K562 (cell line): Measurements from ENCODE around the gene CSNK1G1. TPM values are rescaled to one million over a fixed set of nuclear protein-coding genes. Genes with fewer than 3 reads are reported as not detected.

Experiments
- ARHGAP35 ChIP-seq: fragments of 450-650 bp; IDR thresholded peaks from 2 replicates; pipeline ENCODE4 v1.6.1; 2018; ENCODE audit not compliant: partially characterized antibody
- ARID3B ChIP-seq: fragments of 250-450 bp; sonication (Bioruptor Pico); IDR thresholded peaks from 2 replicates; pipeline ENCODE4 v1.4.0; 2020; ENCODE audit warnings: borderline replicate concordance
- CREBBP ChIP-seq: IDR thresholded peaks from one replicate; pipeline ENCODE4 v1.6.1; 2012; ENCODE audit warnings: low read depth, mild to moderate bottlenecking, control low read depth, inconsistent platforms, low read length
- ELF4 ChIP-seq: fragments of 450-650 bp; formaldehyde crosslinking; IDR thresholded peaks from 2 replicates; pipeline ENCODE4 v1.4.0; 2022; ENCODE audit warnings: missing genetic modification characterization
- HEY1 ChIP-seq: fragments of 250-450 bp; sonication (Bioruptor Pico); IDR thresholded peaks from 2 replicates; pipeline ENCODE4 v1.5.0; 2020; ENCODE audit warnings: mild to moderate bottlenecking, moderate library complexity, borderline replicate concordance
- HNRNPH1 ChIP-seq: fragments of 200-400 bp; formaldehyde crosslinking; optimal IDR thresholded peaks from 2 replicates; pipeline ENCODE3; 2017; ENCODE audit warnings: low read depth, mild to moderate bottlenecking, low read length, moderate library complexity
- TCFL5 ChIP-seq: fragments of 250-450 bp; sonication (Bioruptor Pico); conservative IDR thresholded peaks from 2 replicates; pipeline ENCODE4 v1.6.1; 2021; ENCODE audit warnings: mild to moderate bottlenecking, moderate library complexity, matching md5 sums
- ZBED1 ChIP-seq: IDR thresholded peaks from 2 replicates; pipeline ENCODE4 v1.6.1; 2014
- ZNF511 ChIP-seq: sonication (generic); formaldehyde crosslinking; IDR thresholded peaks from 2 replicates; pipeline ENCODE4 v1.8.0; 2022; ENCODE audit warnings: mild to moderate bottlenecking, missing genetic modification reagents
- polyA plus RNA-seq, 8 experiments: library from polyadenylated mRNA; depleted of rRNA in 4 of 8; stranded (reverse) in 5 of 8; unstranded in 3 of 8; fragments of >200 nt; fragmentation: Nextera tagmentation in 2 of 8; fragmentation: Illumina TruSeq in 1 of 8; extraction: Ambion mirVana in 2 of 8; extraction: Trizol in 1 of 8; gene quantifications; 2 replicates each; pipeline versions ENCODE4 v1.2.1 to v1.2.3, GENCODE V29; 2011 to 2014; ENCODE audit warnings: inconsistent platforms in 1 of 8, missing spikeins in 1 of 8
- total RNA-seq, 7 experiments: library from RNA; depleted of rRNA in 6 of 7; stranded (reverse); fragments of >200 nt in 6 of 7; fragmentation: Illumina TruSeq in 2 of 7; extraction: Trizol in 2 of 7; gene quantifications; 2 replicates each; pipeline versions ENCODE4 v1.2.1 to v1.2.3, GENCODE V29; 2011 to 2021; ENCODE audit warnings: low replicate concordance in 1 of 7
- TF ChIP-seq, protein P1 (sequence below): fragments of 450-650 bp; formaldehyde crosslinking; IDR thresholded peaks from 2 replicates; pipeline ENCODE4 v1.4.0; 2020; ENCODE audit warnings: mild to moderate bottlenecking, moderate library complexity
- TF ChIP-seq, protein P2 (sequence below): fragments of 200-800 bp; sonication (Bioruptor generic); IDR thresholded peaks from 2 replicates; pipeline ENCODE4 v1.6.1; 2017; ENCODE audit warnings: missing genetic modification characterization, missing compliant biosample characterization
- TF ChIP-seq, protein P3 (sequence below): IDR thresholded peaks from 3 replicates; pipeline ENCODE4 v1.6.1; 2011; ENCODE audit warnings: borderline replicate concordance, mild to moderate bottlenecking; ENCODE audit not compliant: insufficient read length, insufficient read depth
- TF ChIP-seq, protein P4 (sequence below), 2 experiments: fragments of 150-350 bp in 1 of 2; IDR thresholded peaks; 2 replicates each; pipeline ENCODE4 v1.6.1; 2012 to 2016; ENCODE audit warnings: low read depth in 2 of 2, low read length in 2 of 2, mild to moderate bottlenecking in 1 of 2, moderate library complexity in 1 of 2

The CSNK1G1 gene
- total and polyA plus RNA-seq, 9 of the 15 experiments (the other 6 are each of a cell fraction or from before 2014, with no cell fraction given): 4.5 to 18.5 (median 9.5) TPM

DNA sequence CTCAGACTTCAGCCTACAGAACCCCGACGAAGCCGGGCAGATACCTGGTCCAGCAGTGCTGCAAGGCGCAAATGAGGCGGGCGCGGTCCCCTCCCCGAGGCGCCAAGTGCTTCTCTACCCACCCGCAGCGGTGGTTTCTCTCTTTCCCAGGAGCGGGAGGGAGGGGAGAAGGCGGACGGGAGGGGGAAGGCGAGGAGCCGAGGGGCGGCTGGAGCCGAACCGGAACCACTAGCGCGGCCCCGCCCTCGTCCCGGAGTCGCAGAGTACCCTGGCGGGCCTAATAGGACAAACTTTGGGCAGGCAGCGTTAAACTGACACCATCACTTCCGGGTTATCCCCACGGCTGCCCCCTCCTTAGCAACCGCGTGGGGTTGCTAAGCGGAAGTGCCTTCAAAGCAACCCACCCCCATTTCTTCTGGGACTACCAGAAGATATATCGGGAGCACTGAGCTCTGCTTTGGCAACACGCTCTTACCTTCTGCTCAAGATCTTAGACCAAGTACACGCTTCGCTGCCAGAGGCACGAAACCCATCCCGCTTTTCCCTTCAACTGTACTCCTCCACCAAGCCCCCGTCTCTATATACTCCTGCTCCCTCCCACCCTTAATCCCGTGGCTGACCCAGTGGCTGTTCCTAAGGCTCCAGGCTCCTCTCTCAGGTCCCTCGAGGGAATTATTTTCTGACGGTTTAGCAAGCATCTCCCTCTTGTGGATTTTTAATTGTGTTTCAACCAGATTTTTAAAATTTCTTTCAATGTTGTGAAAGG, at the start of gene CSNK1G1 (continued):
- TF ChIP-seq, protein P1, sequence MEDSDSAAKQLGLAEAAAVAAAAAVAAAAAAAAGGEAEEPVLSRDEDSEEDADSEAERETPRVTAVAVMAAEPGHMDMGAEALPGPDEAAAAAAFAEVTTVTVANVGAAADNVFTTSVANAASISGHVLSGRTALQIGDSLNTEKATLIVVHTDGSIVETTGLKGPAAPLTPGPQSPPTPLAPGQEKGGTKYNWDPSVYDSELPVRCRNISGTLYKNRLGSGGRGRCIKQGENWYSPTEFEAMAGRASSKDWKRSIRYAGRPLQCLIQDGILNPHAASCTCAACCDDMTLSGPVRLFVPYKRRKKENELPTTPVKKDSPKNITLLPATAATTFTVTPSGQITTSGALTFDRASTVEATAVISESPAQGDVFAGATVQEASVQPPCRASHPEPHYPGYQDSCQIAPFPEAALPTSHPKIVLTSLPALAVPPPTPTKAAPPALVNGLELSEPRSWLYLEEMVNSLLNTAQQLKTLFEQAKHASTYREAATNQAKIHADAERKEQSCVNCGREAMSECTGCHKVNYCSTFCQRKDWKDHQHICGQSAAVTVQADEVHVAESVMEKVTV (CRISPR knock-in tag): peak; percentile 75
- TF ChIP-seq, protein P2, sequence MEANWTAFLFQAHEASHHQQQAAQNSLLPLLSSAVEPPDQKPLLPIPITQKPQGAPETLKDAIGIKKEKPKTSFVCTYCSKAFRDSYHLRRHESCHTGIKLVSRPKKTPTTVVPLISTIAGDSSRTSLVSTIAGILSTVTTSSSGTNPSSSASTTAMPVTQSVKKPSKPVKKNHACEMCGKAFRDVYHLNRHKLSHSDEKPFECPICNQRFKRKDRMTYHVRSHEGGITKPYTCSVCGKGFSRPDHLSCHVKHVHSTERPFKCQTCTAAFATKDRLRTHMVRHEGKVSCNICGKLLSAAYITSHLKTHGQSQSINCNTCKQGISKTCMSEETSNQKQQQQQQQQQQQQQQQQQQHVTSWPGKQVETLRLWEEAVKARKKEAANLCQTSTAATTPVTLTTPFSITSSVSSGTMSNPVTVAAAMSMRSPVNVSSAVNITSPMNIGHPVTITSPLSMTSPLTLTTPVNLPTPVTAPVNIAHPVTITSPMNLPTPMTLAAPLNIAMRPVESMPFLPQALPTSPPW (CRISPR knock-in tag): peak; percentile 93
- TF ChIP-seq ZNF511 (CRISPR knock-in tag) (no peak), HEY1 (CRISPR knock-in tag) (no peak), ARHGAP35 (no peak), ZBED1 (no peak; the same call in 1 of the 2 replicates), ELF4 (CRISPR knock-in tag) (peak; percentile 49; the same call in 1 of the 2 replicates), ARID3B (CRISPR knock-in tag) (no peak), CREBBP (no peak), HNRNPH1 (no peak), TCFL5 (no peak)
- TF ChIP-seq, protein P3, sequence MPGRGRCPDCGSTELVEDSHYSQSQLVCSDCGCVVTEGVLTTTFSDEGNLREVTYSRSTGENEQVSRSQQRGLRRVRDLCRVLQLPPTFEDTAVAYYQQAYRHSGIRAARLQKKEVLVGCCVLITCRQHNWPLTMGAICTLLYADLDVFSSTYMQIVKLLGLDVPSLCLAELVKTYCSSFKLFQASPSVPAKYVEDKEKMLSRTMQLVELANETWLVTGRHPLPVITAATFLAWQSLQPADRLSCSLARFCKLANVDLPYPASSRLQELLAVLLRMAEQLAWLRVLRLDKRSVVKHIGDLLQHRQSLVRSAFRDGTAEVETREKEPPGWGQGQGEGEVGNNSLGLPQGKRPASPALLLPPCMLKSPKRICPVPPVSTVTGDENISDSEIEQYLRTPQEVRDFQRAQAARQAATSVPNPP: no peak
- TF ChIP-seq, protein P4, sequence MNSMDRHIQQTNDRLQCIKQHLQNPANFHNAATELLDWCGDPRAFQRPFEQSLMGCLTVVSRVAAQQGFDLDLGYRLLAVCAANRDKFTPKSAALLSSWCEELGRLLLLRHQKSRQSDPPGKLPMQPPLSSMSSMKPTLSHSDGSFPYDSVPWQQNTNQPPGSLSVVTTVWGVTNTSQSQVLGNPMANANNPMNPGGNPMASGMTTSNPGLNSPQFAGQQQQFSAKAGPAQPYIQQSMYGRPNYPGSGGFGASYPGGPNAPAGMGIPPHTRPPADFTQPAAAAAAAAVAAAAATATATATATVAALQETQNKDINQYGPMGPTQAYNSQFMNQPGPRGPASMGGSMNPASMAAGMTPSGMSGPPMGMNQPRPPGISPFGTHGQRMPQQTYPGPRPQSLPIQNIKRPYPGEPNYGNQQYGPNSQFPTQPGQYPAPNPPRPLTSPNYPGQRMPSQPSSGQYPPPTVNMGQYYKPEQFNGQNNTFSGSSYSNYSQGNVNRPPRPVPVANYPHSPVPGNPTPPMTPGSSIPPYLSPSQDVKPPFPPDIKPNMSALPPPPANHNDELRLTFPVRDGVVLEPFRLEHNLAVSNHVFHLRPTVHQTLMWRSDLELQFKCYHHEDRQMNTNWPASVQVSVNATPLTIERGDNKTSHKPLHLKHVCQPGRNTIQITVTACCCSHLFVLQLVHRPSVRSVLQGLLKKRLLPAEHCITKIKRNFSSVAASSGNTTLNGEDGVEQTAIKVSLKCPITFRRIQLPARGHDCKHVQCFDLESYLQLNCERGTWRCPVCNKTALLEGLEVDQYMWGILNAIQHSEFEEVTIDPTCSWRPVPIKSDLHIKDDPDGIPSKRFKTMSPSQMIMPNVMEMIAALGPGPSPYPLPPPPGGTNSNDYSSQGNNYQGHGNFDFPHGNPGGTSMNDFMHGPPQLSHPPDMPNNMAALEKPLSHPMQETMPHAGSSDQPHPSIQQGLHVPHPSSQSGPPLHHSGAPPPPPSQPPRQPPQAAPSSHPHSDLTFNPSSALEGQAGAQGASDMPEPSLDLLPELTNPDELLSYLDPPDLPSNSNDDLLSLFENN (IDR thresholded peaks at IDR 0.05; ENCODE audit: low read depth in 2 of 2, low read length in 2 of 2): no peak
